B cell (primary cell): ENCODE data around the gene DNAJB6.

ENCODE experiments used
- CTCF ChIP-seq: fragments of 200-600 bp; IDR thresholded peaks from one replicate; pipeline ENCODE4 v1.8.0; 2022; ENCODE audit warnings: antibody characterized with exemption, mild to moderate bottlenecking
- EZH2 ChIP-seq: IDR thresholded peaks from 2 replicates; pipeline ENCODE4 v1.6.1; 2012; ENCODE audit warnings: borderline replicate concordance, low read depth, mild to moderate bottlenecking, moderate library complexity, low read length; ENCODE audit not compliant: insufficient read depth, poor library complexity, severe bottlenecking

GRCh38 chr7:157300369-157300825 lies 36.4 kb upstream of the DNAJB6 start:
- TF ChIP-seq CTCF (no peak), EZH2 (no peak)
